ENCODE measurements around the gene DCAF8.
"Not testable (repeated sequence)": the region's sequence is repeated elsewhere in the genome, so short reads cannot be mapped to it uniquely, and the experiment has no call there.

DCAF8 gene

GRCh38 chr1:160261893-160262794 lies at the start of gene DCAF8:
TSS of gene DCAF8 (minus strand) at chr1:160262549. CDS start at chr1:160244008, 18,541 bp downstream.
- H3K27me3 ChIP-seq (ENCODE audit: control insufficient read depth, insufficient read depth, low read length) = peaks cover 2% of the 10 kb centered on the region
- H3K9me3 ChIP-seq (ENCODE audit: control insufficient read depth, insufficient read depth, low read length) = no peaks in the 10 kb centered on the region
- peaks cover 9% of the 10 kb centered on the region for H3K4me1 ChIP-seq (ENCODE audit: control insufficient read depth, insufficient read depth, low read length)
- H3K36me3 ChIP-seq (ENCODE audit: control insufficient read depth, insufficient read depth, low read length) = no peaks in the 10 kb centered on the region
- peak within 1 kb of the TSS; percentile 98 for H3K9ac ChIP-seq (ENCODE audit: low read depth, low read length)
- peak within 1 kb of the TSS; percentile 99 for H3K4me3 ChIP-seq (ENCODE audit: low read depth, low read length)

DNA sequence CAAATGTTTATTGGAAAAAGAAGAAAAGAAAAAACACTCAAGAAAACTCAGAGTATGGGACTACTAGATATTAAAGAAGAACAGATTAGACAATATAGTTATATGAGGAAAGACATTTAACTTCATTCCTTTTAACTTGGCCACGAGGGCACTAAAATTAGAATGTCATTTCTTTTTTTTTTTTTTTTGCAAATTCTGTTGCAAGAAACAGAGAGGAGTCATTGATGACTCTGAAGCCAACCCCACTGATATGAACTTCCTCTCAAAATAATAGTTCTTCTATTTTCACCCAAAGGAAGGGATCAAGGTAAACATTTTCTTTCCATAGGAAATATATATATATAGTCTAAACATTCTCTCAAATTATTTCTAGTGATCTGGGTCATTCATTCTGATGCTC lies 47.2 kb upstream of the DCAF8 start:
- H3K4me1 ChIP-seq (ENCODE audit: control insufficient read depth, insufficient read depth, low read length) = peaks cover 18% of the 10 kb centered on the region
- H3K4me3 ChIP-seq (ENCODE audit: low read depth, low read length) = no peak overlapping the region
- H3K9ac ChIP-seq (ENCODE audit: low read depth, low read length) = no peak overlapping the region
- no peaks in the 10 kb centered on the region for H3K27me3 ChIP-seq (ENCODE audit: control insufficient read depth, insufficient read depth, low read length)
- H3K36me3 ChIP-seq (ENCODE audit: control insufficient read depth, insufficient read depth, low read length) = peaks cover 64% of the 10 kb centered on the region
- H3K9me3 ChIP-seq (ENCODE audit: control insufficient read depth, insufficient read depth, low read length) = no peaks in the 10 kb centered on the region

- no peaks in the 10 kb centered on the region for H3K27me3 ChIP-seq (ENCODE audit: control insufficient read depth, insufficient read depth, low read length)
Measured at GRCh38 chr1:160309185-160309557, 46.8 kb upstream of the DCAF8 start.

DNA sequence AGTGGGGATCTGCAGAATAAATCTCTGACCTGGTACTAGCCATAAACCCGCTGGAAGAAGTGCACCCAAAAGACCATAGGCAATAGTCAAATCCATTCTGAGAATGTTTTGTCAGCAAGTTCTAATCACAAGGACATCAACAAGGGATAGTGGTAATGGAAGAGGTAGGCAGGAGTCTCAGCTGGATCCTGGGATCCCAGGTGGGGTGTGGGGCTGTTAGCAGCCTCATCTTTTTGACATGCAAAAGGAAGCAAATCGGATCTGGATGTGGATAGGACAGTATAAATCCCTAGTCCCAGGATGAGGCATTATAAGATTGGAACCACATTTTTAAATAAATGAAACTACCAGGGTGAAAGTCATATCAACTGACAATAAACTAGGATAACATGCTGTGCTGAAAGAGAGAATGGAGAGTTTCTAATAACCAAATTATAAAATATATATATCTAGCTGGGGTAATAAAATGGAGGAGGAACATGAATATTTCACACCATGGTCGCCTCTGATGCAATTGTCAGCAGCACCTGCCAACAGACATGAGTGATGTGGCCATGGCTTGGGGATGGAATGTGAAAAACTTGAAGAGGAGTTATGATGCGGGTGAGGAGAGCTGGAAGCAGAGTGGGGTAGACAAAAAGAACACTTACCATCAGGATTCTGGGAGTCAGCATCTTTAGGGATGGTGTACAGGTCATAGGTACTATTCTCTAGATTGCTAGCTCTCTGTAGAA lies 46.3 kb upstream of the DCAF8 start:
- no peak overlapping the region for H3K9ac ChIP-seq (ENCODE audit: low read depth, low read length)
- peaks cover 65% of the 10 kb centered on the region for H3K36me3 ChIP-seq (ENCODE audit: control insufficient read depth, insufficient read depth, low read length)
- no peak overlapping the region for H3K4me3 ChIP-seq (ENCODE audit: low read depth, low read length)
- peaks cover 18% of the 10 kb centered on the region for H3K4me1 ChIP-seq (ENCODE audit: control insufficient read depth, insufficient read depth, low read length)
- no peaks in the 10 kb centered on the region for H3K9me3 ChIP-seq (ENCODE audit: control insufficient read depth, insufficient read depth, low read length)
- no peaks in the 10 kb centered on the region for H3K27me3 ChIP-seq (ENCODE audit: control insufficient read depth, insufficient read depth, low read length)

More at GRCh38 chr1:160309185-160309557, 46.8 kb upstream of the DCAF8 start:
- Histone ChIP-seq H3K4me1 (ENCODE audit: control insufficient read depth, insufficient read depth, low read length) (peaks cover 18% of the 10 kb centered on the region), H3K9ac (ENCODE audit: low read depth, low read length) (no peak overlapping the region), H3K36me3 (ENCODE audit: control insufficient read depth, insufficient read depth, low read length) (peaks cover 66% of the 10 kb centered on the region), H3K4me3 (ENCODE audit: low read depth, low read length) (no peak overlapping the region), H3K9me3 (ENCODE audit: control insufficient read depth, insufficient read depth, low read length) (no peaks in the 10 kb centered on the region)

GRCh38 chr1:160307118-160307791 lies 44.9 kb upstream of the DCAF8 start:
- H3K36me3 ChIP-seq (ENCODE audit: control insufficient read depth, insufficient read depth, low read length) = peaks cover 56% of the 10 kb centered on the region
- H3K27me3 ChIP-seq (ENCODE audit: control insufficient read depth, insufficient read depth, low read length) = no peaks in the 10 kb centered on the region
- peak overlapping the region; percentile 5 for H3K4me3 ChIP-seq (ENCODE audit: low read depth, low read length)
- H3K4me1 ChIP-seq (ENCODE audit: control insufficient read depth, insufficient read depth, low read length) = peaks cover 18% of the 10 kb centered on the region
- no peaks in the 10 kb centered on the region for H3K9me3 ChIP-seq (ENCODE audit: control insufficient read depth, insufficient read depth, low read length)
- H3K9ac ChIP-seq (ENCODE audit: low read depth, low read length) = no peak overlapping the region

DNA sequence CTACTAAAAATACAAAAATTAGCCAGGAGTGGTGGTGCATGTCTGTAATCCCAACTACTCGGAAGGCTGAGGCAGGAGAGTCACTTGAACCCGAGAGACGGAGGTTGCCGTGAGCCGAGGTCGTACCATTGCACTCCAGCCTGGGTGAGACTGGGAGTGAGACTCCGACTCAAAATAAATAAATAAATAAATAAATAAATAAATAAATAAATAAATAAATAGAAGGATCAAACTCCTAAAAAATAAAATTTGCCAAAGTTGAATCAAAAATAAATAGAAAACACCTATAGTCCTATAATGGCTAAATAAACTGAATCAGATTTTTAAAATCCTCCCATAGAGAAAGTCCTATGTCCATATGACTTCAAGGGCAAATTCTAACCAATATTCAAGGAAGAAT lies 37.8 kb upstream of the DCAF8 start:
- no peaks in the 10 kb centered on the region for H3K27me3 ChIP-seq (ENCODE audit: control insufficient read depth, insufficient read depth, low read length)
- H3K9me3 ChIP-seq (ENCODE audit: control insufficient read depth, insufficient read depth, low read length) = no peaks in the 10 kb centered on the region
- H3K4me1 ChIP-seq (ENCODE audit: control insufficient read depth, insufficient read depth, low read length) = no peaks in the 10 kb centered on the region
- H3K9ac ChIP-seq (ENCODE audit: low read depth, low read length) = no peak overlapping the region
- H3K4me3 ChIP-seq (ENCODE audit: low read depth, low read length) = no peak overlapping the region
- peaks cover 46% of the 10 kb centered on the region for H3K36me3 ChIP-seq (ENCODE audit: control insufficient read depth, insufficient read depth, low read length)

- no peak overlapping the region for H3K4me3 ChIP-seq (ENCODE audit: low read depth, low read length)
- H3K4me1 ChIP-seq (ENCODE audit: control insufficient read depth, insufficient read depth, low read length) = no peaks in the 10 kb centered on the region
- no peaks in the 10 kb centered on the region for H3K27me3 ChIP-seq (ENCODE audit: control insufficient read depth, insufficient read depth, low read length)
- no peaks in the 10 kb centered on the region for H3K9me3 ChIP-seq (ENCODE audit: control insufficient read depth, insufficient read depth, low read length)
- H3K36me3 ChIP-seq (ENCODE audit: control insufficient read depth, insufficient read depth, low read length) = peaks cover 69% of the 10 kb centered on the region
- H3K9ac ChIP-seq (ENCODE audit: low read depth, low read length) = no peak overlapping the region
Measured at GRCh38 chr1:160296036-160296435, 33.7 kb upstream of the DCAF8 start.

DNA sequence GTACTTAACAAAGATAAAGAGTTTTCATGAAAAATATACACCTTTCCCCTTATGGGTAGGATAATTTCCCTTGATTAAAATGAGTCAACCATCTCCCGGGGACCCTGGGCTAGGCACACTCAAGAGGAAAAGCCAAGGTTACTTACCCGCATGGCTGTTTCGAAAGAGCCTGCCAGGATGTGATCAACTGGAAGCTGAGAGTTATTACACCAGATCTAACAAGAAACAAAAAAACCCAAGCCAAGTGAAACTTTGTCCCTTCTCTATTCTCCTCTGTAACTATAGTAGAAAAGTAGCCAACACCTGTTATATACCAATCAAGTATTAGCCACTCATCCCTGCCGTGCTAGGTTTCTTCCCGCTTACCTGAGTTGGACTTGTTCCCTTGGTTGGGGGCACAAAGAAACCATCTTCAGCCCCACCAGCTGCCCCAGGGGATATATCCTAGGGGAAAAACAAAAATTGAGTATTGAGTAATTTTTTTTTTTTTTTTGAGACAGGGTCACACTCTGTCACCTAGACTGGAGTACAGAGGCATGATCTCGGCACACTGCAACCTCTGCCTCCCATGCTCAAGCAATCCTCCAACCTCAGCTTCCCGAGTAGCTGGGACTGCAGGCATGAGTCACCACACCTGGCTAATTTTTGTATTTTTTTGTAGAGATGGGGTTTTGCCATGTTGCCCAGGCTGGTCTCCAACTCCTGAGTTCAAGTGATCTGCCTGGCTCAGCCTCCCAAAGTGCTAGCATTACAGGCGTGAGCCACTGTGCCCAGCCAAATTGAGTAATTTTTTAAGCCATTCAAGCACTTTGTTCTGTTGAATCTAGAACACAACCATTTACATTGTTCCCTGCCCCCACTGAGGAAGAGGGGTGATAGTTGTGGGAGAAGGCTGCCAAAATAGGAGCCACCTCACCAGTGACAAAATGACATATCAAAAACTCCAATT lies 30.9 kb upstream of the DCAF8 start:
- H3K9me3 ChIP-seq (ENCODE audit: control insufficient read depth, insufficient read depth, low read length) = no peaks in the 10 kb centered on the region
- H3K4me1 ChIP-seq (ENCODE audit: control insufficient read depth, insufficient read depth, low read length) = no peaks in the 10 kb centered on the region
- H3K27me3 ChIP-seq (ENCODE audit: control insufficient read depth, insufficient read depth, low read length) = no peaks in the 10 kb centered on the region
- H3K9ac ChIP-seq (ENCODE audit: low read depth, low read length) = no peak overlapping the region
- peaks cover 75% of the 10 kb centered on the region for H3K36me3 ChIP-seq (ENCODE audit: control insufficient read depth, insufficient read depth, low read length)
- no peak overlapping the region for H3K4me3 ChIP-seq (ENCODE audit: low read depth, low read length)

- no peak overlapping the region for H3K9ac ChIP-seq (ENCODE audit: low read depth, low read length)
Measured at GRCh38 chr1:160291248-160292220, 29.2 kb upstream of the DCAF8 start.

GRCh38 chr1:160287769-160288168 lies 25.4 kb upstream of the DCAF8 start:
- H3K4me3 ChIP-seq (ENCODE audit: low read depth, low read length); H3K9ac ChIP-seq (ENCODE audit: low read depth, low read length); H3K27me3 ChIP-seq (ENCODE audit: control insufficient read depth, insufficient read depth, low read length); H3K4me1 ChIP-seq (ENCODE audit: control insufficient read depth, insufficient read depth, low read length); H3K9me3 ChIP-seq (ENCODE audit: control insufficient read depth, insufficient read depth, low read length): not testable (repeated sequence)
- H3K36me3 ChIP-seq (ENCODE audit: control insufficient read depth, insufficient read depth, low read length) = peaks cover 27% of the 10 kb centered on the region

More at GRCh38 chr1:160291248-160292220, 29.2 kb upstream of the DCAF8 start:
- H3K4me1 ChIP-seq (ENCODE audit: control insufficient read depth, insufficient read depth, low read length) = no peaks in the 10 kb centered on the region
- H3K36me3 ChIP-seq (ENCODE audit: control insufficient read depth, insufficient read depth, low read length) = peaks cover 62% of the 10 kb centered on the region
- no peaks in the 10 kb centered on the region for H3K27me3 ChIP-seq (ENCODE audit: control insufficient read depth, insufficient read depth, low read length)
- H3K4me3 ChIP-seq (ENCODE audit: low read depth, low read length) = no peak overlapping the region
- H3K9me3 ChIP-seq (ENCODE audit: control insufficient read depth, insufficient read depth, low read length) = no peaks in the 10 kb centered on the region

Measured in iPS-15b (cell line).